NCI-H2107 (cell line): ENCODE measurements around the gene DAZAP1.
A peak's percentile ranks its signal among the peaks of the same experiment; 100 is the strongest.

Experiments used
- DNase-seq: peaks from one replicate; lab custom pipeline; 2025; lab: John Stamatoyannopoulos, UW

Gene DAZAP1

GRCh38 chr19:1377176-1377964, 30.0 kb upstream of the DAZAP1 start:
- no peak for DNase-seq

- DNase-seq: no peak
These were observed 29.2 kb upstream of the DAZAP1 start for GRCh38 chr19:1377965-1378785.

- DNase-seq: no peak
These were observed 28.1 kb upstream of the DAZAP1 start for GRCh38 chr19:1379126-1379905.

- no peak for DNase-seq
These were observed 27.4 kb upstream of the DAZAP1 start for GRCh38 chr19:1379961-1380489.

GRCh38 chr19:1382250-1382649, 25.1 kb upstream of the DAZAP1 start:
- DNase-seq: no peak

DNA sequence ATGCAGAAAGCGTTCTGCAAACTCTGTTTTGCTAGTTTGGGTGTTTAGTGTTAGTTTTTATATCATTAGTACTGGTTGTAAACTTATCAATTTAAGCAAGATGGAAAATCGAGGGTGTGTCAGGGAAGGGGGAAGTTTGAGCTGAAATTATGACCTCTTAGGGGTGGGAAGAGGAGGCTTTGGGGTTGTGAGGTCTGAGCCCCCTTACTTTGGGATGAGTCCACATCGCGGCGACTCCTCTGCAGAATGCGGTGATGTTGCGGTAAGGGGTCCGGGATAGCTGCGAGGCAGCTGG, 24.4 kb upstream of the DAZAP1 start:
- no peak for DNase-seq

- peak; percentile 75 for DNase-seq
These were observed 23.9 kb upstream of the DAZAP1 start, which contains the start of gene NDUFS7 for GRCh38 chr19:1383312-1384084. TSS of gene NDUFS7 (plus strand) at chr19:1383907. CDS start at chr19:1383927, 20 bp downstream.

- DNase-seq: no peak
These were observed 23.3 kb upstream of the DAZAP1 start for GRCh38 chr19:1384085-1384462.

- DNase-seq: no peak
These were observed 22.8 kb upstream of the DAZAP1 start for GRCh38 chr19:1384478-1385110.

- no peak for DNase-seq
These were observed 21.6 kb upstream of the DAZAP1 start for GRCh38 chr19:1385816-1386215.

GRCh38 chr19:1386945-1387683, 20.3 kb upstream of the DAZAP1 start:
- DNase-seq: no peak

- DNase-seq: no peak
These were observed 19.4 kb upstream of the DAZAP1 start for GRCh38 chr19:1387684-1388636.

GRCh38 chr19:1388637-1389026, 18.8 kb upstream of the DAZAP1 start:
- DNase-seq: no peak

GRCh38 chr19:1389033-1389940, 18.1 kb upstream of the DAZAP1 start:
- DNase-seq: no peak

- no peak for DNase-seq
These were observed 16.4 kb upstream of the DAZAP1 start for GRCh38 chr19:1390890-1391423.

DNA sequence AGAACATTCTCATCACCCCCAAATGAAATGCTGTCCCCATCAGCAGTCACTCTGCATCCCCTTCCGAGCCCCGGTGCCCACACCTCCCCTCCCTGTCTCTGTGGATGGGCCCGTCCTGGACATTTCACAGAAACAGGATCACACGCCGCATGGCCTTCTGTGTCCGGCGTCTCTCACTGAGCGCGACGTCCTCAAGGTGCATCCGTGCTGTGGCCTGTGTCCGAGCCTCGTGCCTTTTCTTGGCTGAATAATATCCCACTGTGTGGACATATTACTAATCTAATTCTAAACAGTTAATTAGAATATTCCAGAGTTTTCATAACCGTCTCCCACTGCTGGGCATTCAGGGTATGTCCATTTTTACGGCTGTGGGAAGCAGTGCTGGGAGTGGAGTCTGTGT, 15.0 kb upstream of the DAZAP1 start:
- no peak for DNase-seq

GRCh38 chr19:1392939-1393530, 14.4 kb upstream of the DAZAP1 start:
- no peak for DNase-seq

GRCh38 chr19:1393841-1394240, 13.5 kb upstream of the DAZAP1 start:
- DNase-seq: no peak
